Stimulated activated CD8-positive, alpha-beta memory T cell treated with anti-CD3 and anti-CD28 coated beads, Interleukin-7, amount 100 ng/mL, for 24 hours (primary cell): Measurements from ENCODE around the gene NECAP2.
A peak's percentile ranks its signal among the peaks of the same experiment; 100 is the strongest.

ENCODE experiments used
- DNase-seq: peaks from one replicate; pipeline ENCODE4 v3.0.0-alpha.2; 2020; ENCODE audit warnings: low read depth

Gene NECAP2

GRCh38 chr1:16440470-16441281 lies at the start of gene NECAP2:
Gene NECAP2 (plus strand): TSS chr1:16440724. CDS start chr1:16440762, 38 bp downstream.
- peak; percentile 94 for DNase-seq

GRCh38 chr1:16391411-16391810 lies 49.1 kb upstream of the NECAP2 start:
- DNase-seq, result no peak

- DNase-seq, result no peak
These were observed 47.6 kb upstream of the NECAP2 start for GRCh38 chr1:16392740-16393569.

- no peak for DNase-seq
These were observed 46.7 kb upstream of the NECAP2 start for GRCh38 chr1:16393570-16394521.

- DNase-seq, result no peak
These were observed 45.5 kb upstream of the NECAP2 start for GRCh38 chr1:16394977-16395376.

- no peak for DNase-seq
These were observed 43.9 kb upstream of the NECAP2 start for GRCh38 chr1:16396591-16396990.

GRCh38 chr1:16397120-16397519 lies 43.4 kb upstream of the NECAP2 start:
- no peak for DNase-seq

GRCh38 chr1:16398371-16398953 lies 42.1 kb upstream of the NECAP2 start:
- no peak for DNase-seq

- no peak for DNase-seq
These were observed 37.8 kb upstream of the NECAP2 start for GRCh38 chr1:16402742-16403141.

GRCh38 chr1:16405441-16405840 lies 35.1 kb upstream of the NECAP2 start:
- DNase-seq, result no peak

- no peak for DNase-seq
These were observed 33.7 kb upstream of the NECAP2 start for GRCh38 chr1:16406868-16407267.

- no peak for DNase-seq
These were observed 30.9 kb upstream of the NECAP2 start for GRCh38 chr1:16409536-16410152.

- DNase-seq, result no peak
These were observed 29.7 kb upstream of the NECAP2 start for GRCh38 chr1:16410803-16411202.

- DNase-seq, result no peak
These were observed 27.3 kb upstream of the NECAP2 start for GRCh38 chr1:16413191-16413590.

- DNase-seq, result no peak
These were observed 21.6 kb upstream of the NECAP2 start for GRCh38 chr1:16418823-16419425.

- DNase-seq, result peak; percentile 30
These were observed 20.0 kb upstream of the NECAP2 start for GRCh38 chr1:16420424-16421118.

- no peak for DNase-seq
These were observed 19.3 kb upstream of the NECAP2 start for GRCh38 chr1:16421201-16421600.

- DNase-seq, result no peak
These were observed 18.5 kb upstream of the NECAP2 start for GRCh38 chr1:16422041-16422440.

- no peak for DNase-seq
These were observed 15.1 kb upstream of the NECAP2 start for GRCh38 chr1:16425125-16426025.
